GM15510 (cell line): ENCODE results near the gene PRKCSH.

Source experiments
- POLR2A ChIP-seq: IDR thresholded peaks from 3 replicates; pipeline ENCODE4 v1.6.1; 2011; ENCODE audit warnings: borderline replicate concordance; ENCODE audit not compliant: insufficient read length; ENCODE audit errors: extremely low read depth

PRKCSH gene

DNA sequence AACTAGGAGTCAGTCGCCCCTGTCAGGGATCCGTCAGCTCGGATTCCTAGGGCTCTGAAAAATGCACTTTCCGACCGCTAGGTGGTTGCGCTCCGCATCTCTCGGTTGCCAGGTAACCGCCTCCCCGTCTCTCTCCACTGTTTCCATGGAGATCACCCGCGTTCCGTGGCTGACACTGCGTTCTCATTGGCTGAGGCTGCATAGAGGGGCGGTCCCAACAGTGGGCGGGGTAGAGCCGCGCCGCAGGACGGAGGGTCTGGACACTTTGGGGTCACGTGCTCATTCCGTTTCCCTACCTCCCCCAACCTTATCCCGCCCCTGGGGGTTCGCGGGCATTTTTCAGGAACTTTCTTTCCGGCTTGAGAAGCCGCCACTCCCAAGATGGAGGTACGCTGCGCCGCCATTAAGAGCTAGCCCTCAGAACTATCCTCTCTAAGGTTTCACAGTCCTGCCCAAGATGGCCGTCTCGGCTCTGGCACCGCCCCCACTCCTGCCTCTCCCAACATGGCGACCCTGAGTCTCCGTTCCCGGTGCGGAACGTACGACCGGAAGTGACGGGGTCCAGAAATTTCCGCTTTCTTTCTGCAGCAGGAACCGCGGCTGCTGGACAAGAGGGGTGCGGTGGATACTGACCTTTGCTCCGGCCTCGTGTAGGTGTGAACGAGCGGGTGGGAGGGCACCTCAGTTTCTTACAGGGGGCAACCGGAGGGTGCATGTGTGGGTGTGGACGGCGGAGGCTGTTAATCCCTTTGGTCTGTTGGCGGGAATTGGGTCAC is at the start of gene PRKCSH, which contains the start of gene ODAD3:
Gene PRKCSH (plus strand): TSS at position 579 of the 776 bp plus-strand sequence. CDS start 483 bp downstream, outside the sequence.
Gene ODAD3 (minus strand): TSS at position 65 of the 776 bp plus-strand sequence. CDS start 105 bp downstream, outside the sequence.
- peak; percentile 86 for TF ChIP-seq POLR2A

DNA sequence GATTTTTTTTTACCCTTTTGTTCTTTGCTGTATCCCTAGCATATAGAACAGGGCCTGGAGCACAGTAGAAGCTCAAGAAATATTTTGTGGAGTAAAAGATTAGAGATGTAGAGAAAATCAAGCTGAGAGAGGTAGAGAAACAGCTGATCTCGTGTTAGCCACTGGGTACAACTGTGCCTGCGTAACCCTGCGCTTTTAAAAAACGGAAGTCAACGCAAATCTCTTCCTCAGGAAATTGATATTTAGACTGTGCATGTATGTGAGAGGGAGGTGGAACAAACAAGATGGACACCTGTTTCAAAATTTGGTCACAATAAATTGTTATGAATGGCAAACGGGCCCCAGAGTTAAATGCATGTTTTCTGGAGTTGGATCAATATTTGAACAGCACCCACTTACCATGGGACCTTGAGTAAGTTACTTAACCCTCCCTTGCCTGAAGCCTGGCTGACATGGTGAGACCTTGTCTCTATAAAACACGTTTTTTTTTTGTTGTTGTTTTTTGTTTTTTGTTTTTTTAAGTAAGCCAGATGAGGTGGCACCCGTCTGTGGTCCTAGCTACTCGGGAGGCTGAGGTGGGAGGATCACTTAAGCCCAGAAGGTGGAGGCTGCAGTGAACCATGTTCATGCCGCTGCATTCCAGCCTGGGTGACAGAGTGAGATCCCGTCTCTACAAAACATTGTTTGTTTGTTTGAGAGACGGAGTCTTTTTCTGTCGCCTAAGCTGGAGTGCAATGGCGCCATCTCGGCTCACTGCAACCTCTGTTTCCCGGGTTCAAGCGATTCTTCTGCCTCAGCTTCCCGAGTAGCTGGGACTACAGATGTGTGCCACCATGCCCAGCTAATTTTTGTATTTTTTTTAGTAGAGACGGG is 48.0 kb upstream of the PRKCSH start:
- TF ChIP-seq POLR2A: no peak

- TF ChIP-seq POLR2A: no peak
These were observed 45.1 kb upstream of the PRKCSH start for GRCh38 chr19:11390359-11390758.

DNA sequence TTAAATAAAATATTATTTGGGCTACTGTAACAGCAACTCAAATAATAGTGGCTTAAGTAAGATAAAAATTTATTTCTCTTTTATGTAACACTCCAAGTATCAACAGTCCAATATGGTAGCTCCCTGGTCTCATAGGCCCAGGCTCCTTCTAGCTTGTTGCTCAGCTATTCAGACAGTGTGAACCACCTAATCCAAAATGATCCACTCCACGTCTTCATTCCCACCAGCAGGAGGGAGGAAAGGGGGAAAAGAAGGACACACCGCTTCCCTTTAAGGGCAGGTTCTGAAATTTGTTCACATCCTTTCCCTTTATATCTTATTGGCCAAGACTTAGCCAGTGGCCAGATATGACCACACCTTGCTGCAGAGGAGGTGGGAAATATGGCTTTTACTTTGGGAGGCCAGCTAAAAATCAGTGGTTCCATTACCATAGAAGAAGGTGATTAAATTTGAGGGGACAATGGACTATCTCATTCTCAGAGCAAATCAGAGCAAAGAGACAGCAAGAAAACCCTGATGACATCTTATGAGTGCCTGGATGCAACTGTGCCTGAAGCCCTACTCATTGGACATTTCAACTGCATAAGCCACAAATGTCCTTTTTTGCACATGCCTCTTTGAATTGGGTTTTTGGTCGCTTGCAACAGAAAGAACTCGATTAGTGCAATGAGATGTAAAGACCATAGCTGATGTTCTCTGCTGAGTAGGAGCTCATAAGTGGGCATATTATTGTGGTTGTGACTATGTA is 44.3 kb upstream of the PRKCSH start:
- no peak for TF ChIP-seq POLR2A

DNA sequence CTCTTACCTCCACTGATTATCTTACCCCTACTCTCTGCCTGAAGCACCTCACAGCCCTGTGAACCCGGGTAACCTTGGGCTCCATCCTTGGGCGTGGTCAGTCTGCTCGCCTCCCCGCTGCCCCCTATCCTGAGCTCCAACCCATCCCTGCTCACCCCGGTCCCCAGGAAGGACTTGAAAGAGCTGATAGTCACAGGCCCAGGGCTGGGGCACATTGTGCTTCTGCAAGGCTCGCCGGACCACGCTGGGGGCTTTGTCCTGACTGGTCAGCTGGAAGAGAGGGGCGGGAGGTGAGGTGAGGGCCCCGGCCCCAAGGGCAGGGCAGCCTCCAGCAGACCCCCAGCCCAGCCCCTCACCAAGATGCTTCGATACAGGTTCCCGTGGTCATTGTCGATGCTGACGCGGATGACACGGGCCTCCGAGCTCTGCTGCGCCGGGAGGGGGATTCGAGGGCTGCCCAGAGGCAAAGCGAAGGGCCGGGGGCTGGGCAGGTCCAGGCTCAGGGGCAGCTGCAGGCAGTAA is 38.3 kb upstream of the PRKCSH start:
- TF ChIP-seq POLR2A: no peak

GRCh38 chr19:11399667-11400066 is 35.8 kb upstream of the PRKCSH start:
- TF ChIP-seq POLR2A: no peak

DNA sequence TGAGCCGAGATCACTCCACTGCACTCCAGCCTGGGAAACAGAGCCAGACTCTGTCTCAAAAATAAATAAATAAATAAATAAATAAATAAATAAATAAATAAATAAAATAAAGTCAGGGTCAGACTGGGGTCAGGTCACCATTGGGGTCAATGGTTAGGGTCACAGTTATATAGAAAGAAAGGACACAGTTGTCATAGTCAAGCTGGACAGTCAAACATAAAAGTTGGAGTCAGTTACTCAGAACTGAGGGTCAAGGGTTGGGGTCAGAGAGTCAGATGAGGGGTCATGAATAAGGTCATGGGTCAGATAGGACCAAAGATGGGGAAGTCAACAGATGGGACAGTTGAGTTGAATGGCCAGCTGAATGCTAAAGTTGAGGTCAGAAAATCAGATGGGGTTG is 34.6 kb upstream of the PRKCSH start:
- TF ChIP-seq POLR2A: no peak

DNA sequence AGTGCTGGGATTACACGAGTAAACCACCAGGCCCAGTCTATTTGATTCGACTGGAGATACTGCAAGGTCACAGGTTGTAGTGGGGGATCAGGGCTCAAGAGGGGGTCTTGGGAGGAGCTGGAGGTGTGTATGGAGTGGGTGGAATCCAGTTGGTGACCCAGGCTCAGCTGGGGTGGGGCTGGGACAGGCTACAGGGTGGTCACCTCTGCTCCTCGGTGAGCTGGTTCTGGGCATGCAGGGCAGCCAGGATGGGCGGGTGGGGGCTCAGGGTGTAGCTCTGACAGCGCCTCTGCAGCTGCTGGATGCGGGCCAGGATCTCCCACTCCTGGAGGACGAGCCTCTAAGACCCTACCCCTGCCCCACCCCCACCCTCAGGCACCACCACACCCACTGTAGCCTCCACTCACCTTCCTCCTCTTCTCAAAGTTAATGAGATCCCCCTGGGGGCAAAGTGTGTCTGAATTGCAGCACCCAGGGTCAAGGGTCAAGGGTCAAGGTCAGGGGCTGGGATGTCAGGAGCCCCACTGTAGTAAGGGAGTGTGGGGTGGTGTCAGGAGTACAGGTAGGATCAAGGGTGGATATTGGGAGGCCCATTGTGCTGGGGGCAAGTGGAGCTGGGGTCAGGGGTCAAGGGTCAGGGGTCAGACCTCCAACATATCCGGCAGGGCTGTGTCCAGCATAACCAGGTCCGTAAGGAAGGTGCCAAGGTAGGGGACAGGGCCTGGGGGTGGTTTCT is 33.5 kb upstream of the PRKCSH start:
- no peak for TF ChIP-seq POLR2A

DNA sequence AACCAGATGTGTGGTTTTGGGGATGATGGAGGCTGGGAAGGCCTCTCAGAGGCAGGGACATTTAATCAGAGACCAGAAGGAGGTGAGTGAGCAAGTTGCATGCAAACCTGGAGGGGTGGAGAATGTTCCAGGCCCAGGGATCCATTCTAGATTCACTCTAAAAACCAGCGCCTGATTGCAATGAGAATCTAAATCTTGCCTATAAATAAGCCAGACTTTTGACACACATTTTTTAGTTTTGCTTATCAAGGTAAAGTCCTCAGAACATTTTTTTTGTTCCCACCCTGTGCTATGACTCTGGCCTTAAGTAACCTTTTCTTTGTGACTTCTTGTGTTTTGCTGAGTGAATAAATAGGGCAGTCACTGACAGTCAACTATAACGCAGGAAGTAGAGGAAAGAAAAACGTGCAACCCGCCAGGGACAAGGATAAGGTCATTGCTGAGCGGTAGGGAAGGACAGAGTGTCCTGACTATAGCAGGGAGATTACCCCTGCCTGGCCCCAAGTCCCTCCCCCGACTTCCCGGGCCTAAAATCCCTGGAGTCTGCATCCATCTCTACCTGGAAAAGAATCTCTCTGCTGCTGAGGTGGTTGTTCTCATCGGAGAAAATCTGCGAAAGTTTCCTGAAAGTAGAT is 30.7 kb upstream of the PRKCSH start:
- no peak for TF ChIP-seq POLR2A

DNA sequence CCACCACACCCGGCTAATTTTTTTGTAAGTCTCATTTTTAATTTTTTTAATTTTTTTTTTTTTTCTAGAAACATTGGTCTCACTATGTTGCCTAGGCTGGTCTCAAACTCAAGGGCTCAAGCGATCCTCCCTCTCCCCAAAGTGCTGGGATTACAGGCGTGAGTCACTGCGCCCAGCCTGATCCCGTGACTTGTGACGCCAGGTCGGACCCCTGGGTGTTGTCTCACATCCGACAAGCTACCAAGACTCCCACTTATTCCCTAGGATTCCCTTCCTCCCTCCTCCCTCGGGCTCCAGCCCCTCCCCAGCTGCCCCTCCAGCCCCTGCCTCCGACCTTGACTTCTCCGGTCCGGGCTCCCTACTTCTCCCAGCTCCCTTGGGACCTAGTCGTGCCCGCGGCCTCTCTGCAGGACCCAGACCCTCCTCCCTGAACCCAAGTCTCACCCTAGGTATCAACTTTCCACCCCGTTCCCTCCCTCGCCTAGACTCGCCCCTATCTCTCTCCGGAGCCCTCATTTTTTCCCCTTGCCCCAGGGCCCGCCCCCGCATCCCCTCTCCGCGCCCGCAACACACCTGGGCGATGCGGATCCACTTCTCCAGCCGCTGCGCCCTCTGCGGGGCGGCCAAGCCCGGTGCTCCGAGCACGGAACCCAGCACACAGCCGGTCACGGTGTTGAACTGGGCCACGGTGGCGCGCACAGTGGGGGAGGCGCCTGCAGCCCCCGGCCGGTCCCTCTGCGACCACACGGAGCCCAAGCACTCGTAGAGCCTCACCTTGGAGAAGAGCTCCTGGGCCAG is 29.4 kb upstream of the PRKCSH start:
- TF ChIP-seq POLR2A: no peak

- no peak for TF ChIP-seq POLR2A
These were observed 26.8 kb upstream of the PRKCSH start for GRCh38 chr19:11408591-11408990.

- TF ChIP-seq POLR2A: no peak
These were observed 24.8 kb upstream of the PRKCSH start for GRCh38 chr19:11410682-11411081.

- no peak for TF ChIP-seq POLR2A
These were observed 20.9 kb upstream of the PRKCSH start for GRCh38 chr19:11414544-11414943.
